AG09319 (cell line): Measurements from ENCODE around the gene EHD2.

Source experiments
- DNase-seq: peaks from one replicate; pipeline ENCODE4 v3.0.0-alpha.2; 2010; ENCODE audit warnings: low read depth; ENCODE audit errors: extremely low read depth
- TF ChIP-seq, protein P1 (sequence below): IDR thresholded peaks from 2 replicates; pipeline ENCODE4 v1.5.1; 2011; ENCODE audit warnings: low read depth, mild to moderate bottlenecking, inconsistent platforms, low read length, moderate library complexity

Gene EHD2

GRCh38 chr19:47755762-47756626 lies 42.8 kb downstream of the EHD2 start:
- no peak for DNase-seq
- TF ChIP-seq, protein P1, sequence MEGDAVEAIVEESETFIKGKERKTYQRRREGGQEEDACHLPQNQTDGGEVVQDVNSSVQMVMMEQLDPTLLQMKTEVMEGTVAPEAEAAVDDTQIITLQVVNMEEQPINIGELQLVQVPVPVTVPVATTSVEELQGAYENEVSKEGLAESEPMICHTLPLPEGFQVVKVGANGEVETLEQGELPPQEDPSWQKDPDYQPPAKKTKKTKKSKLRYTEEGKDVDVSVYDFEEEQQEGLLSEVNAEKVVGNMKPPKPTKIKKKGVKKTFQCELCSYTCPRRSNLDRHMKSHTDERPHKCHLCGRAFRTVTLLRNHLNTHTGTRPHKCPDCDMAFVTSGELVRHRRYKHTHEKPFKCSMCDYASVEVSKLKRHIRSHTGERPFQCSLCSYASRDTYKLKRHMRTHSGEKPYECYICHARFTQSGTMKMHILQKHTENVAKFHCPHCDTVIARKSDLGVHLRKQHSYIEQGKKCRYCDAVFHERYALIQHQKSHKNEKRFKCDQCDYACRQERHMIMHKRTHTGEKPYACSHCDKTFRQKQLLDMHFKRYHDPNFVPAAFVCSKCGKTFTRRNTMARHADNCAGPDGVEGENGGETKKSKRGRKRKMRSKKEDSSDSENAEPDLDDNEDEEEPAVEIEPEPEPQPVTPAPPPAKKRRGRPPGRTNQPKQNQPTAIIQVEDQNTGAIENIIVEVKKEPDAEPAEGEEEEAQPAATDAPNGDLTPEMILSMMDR, result no peak

- TF ChIP-seq, protein P1, result no peak
- DNase-seq, result no peak
These were observed 43.4 kb downstream of the EHD2 start for GRCh38 chr19:47756627-47756929.

- no peak for DNase-seq
- TF ChIP-seq, protein P1, result no peak
These were observed 43.9 kb downstream of the EHD2 start for GRCh38 chr19:47756953-47757608.

GRCh38 chr19:47757617-47758442 lies 44.6 kb downstream of the EHD2 start:
- TF ChIP-seq, protein P1, result no peak
- DNase-seq, result no peak

- TF ChIP-seq, protein P1, result no peak
- no peak for DNase-seq
These were observed 45.2 kb downstream of the EHD2 start for GRCh38 chr19:47758443-47758804.

DNA sequence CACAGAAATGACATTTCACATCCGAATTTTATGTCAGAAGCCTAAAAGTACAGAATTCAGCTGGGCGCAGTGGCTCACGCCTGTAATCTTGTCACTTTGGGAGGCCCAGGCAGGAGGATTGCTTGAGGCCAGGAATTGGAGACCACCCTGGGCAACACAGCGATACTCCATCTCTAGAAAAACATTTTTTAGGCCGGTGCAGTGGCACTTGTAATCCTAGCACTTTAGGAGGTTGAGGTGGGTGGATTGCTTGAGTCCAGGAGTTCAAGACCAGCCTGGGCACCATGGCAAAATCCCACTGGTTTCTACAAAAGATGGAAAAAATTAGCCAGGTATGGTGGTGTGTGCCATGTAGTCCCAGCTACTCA lies 47.4 kb downstream of the EHD2 start:
- TF ChIP-seq, protein P1, result no peak
- no peak for DNase-seq

DNA sequence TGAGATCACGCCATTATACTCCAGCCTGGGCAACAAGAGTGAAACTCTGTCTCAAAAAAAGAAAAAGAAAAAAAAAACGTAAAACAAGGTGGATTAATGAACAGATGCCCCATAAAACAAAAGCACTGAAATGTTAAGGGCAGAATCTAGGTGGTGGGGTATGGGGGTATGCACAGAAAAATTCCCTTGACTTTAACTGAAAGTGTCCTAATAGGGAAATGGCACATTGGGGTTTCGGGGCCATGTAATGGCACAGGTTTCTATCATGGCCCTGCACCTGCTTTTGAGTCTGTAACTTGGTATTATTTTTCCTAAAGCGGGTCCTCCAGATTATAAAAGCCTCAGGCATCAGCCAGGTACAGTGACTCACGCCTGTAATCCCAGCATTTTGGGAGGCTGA lies 48.3 kb downstream of the EHD2 start:
- no peak for DNase-seq
- TF ChIP-seq, protein P1, result no peak
